Loucy (cell line): ENCODE results near the gene ADGRD2.

Experiments
- H2AFZ ChIP-seq: fragments of 200-600 bp; sonication (generic); 2 replicates; pipeline ENCODE4 v1.6.0; 2016; ENCODE audit warnings: antibody characterized with exemption, mild to moderate bottlenecking, low read length, moderate library complexity
- H3F3A ChIP-seq: fragments of 200-600 bp; 2 replicates; pipeline ENCODE4 v1.6.0; 2016; ENCODE audit warnings: antibody characterized with exemption, low read depth, mild to moderate bottlenecking
- H3K27me3 ChIP-seq: fragments of 200-600 bp; sonication (generic); 2 replicates; pipeline ENCODE4 v1.6.1; 2014; ENCODE audit warnings: low read length, mild to moderate bottlenecking; ENCODE audit not compliant: insufficient read depth, poor library complexity, severe bottlenecking
- H3K36me3 ChIP-seq: fragments of 200-600 bp; sonication (generic); 2 replicates; pipeline ENCODE4 v1.6.1; 2016; ENCODE audit warnings: low read length; ENCODE audit not compliant: insufficient read depth
- H3K4me1 ChIP-seq: fragments of 200-600 bp; sonication (generic); 2 replicates; pipeline ENCODE4 v1.5.1; 2014; ENCODE audit warnings: low read length, mild to moderate bottlenecking; ENCODE audit not compliant: insufficient read depth, poor library complexity, severe bottlenecking
- H3K4me2 ChIP-seq: fragments of 200-600 bp; sonication (generic); 2 replicates; pipeline ENCODE4 v1.6.0; 2014; ENCODE audit warnings: antibody characterized with exemption, low read length, low read depth, mild to moderate bottlenecking; ENCODE audit not compliant: poor library complexity, severe bottlenecking
- H3K4me3 ChIP-seq: fragments of 200-600 bp; sonication (generic); 2 replicates; pipeline ENCODE4 v1.5.1; 2014; ENCODE audit warnings: low read length, mild to moderate bottlenecking, mixed read lengths; ENCODE audit not compliant: poor library complexity, severe bottlenecking
- H3K79me2 ChIP-seq: fragments of 200-600 bp; sonication (generic); 2 replicates; pipeline ENCODE4 v1.6.1; 2014; ENCODE audit warnings: low read length; ENCODE audit not compliant: insufficient read depth
- H3K9ac ChIP-seq: fragments of 200-600 bp; sonication (generic); 2 replicates; pipeline ENCODE4 v1.6.0; 2014; ENCODE audit warnings: mild to moderate bottlenecking, low read depth, low read length, moderate library complexity; ENCODE audit not compliant: poor library complexity, severe bottlenecking
- H3K9me2 ChIP-seq: fragments of 200-600 bp; sonication (generic); replicated peaks from 2 replicates; pipeline ENCODE4 v1.6.1; 2016; ENCODE audit warnings: low read depth, low read length, mixed read lengths
- H3K9me3 ChIP-seq: fragments of 200-600 bp; sonication (generic); 2 replicates; pipeline ENCODE4 v1.6.1; 2014; ENCODE audit warnings: mild to moderate bottlenecking, antibody characterized with exemption, low read length, low read depth; ENCODE audit not compliant: insufficient read depth
- H4K20me1 ChIP-seq: fragments of 200-600 bp; sonication (generic); 2 replicates; pipeline ENCODE4 v1.6.0; 2014; ENCODE audit warnings: antibody characterized with exemption, low read length, mild to moderate bottlenecking; ENCODE audit not compliant: insufficient read depth, poor library complexity, severe bottlenecking
- CTCF ChIP-seq: fragments of 200-600 bp; sonication (generic); conservative IDR thresholded peaks from 2 replicates; pipeline ENCODE4 v1.5.1; 2014; ENCODE audit warnings: mild to moderate bottlenecking, antibody characterized with exemption, low read length
- EZH2phosphoT487 ChIP-seq: fragments of 200-600 bp; IDR thresholded peaks from 2 replicates; pipeline ENCODE4 v1.6.1; 2018; ENCODE audit warnings: antibody characterized with exemption, mild to moderate bottlenecking, moderate library complexity, borderline replicate concordance

Gene ADGRD2

DNA sequence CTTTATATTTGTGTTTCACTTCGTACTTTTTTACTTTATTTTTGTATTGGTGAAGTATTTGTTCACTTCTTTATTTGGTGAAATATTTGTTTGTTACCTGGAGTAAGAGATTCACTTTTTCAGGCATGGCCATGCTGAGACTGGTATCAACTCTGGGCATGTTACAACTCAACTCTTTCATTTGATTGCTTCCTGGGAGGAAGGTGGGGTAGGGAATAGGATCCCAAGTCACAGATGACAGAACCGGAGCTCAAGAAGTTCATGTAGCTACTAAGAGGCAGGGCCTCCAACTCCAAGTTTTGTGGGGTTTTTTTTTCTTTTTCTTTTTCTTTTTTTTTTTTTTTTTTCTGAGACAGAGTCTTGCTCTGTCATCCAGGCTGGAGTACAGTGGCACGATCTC, 6.1 kb upstream of the ADGRD2 start:
- Histone ChIP-seq H2AFZ (no peak overlapping the region), H3K9me2 (no peaks in the 10 kb centered on the region), H3K4me1 (no peaks in the 10 kb centered on the region), H3F3A (no peaks in the 10 kb centered on the region), H3K4me3 (no peak overlapping the region), H3K4me2 (no peak overlapping the region), H3K79me2 (no peaks in the 10 kb centered on the region), H3K27me3 (no peaks in the 10 kb centered on the region), H4K20me1 (no peaks in the 10 kb centered on the region), H3K9me3 (no peaks in the 10 kb centered on the region), H3K36me3 (no peaks in the 10 kb centered on the region), H3K9ac (no peak overlapping the region)
- no peak for TF ChIP-seq EZH2phosphoT487
- TF ChIP-seq CTCF = no peak

- H2AFZ ChIP-seq = no peak overlapping the region
- H3K4me3 ChIP-seq = no peak overlapping the region
- H4K20me1 ChIP-seq = no peaks in the 10 kb centered on the region
- no peaks in the 10 kb centered on the region for H3K4me1 ChIP-seq
- H3K9ac ChIP-seq = no peak overlapping the region
- H3F3A ChIP-seq = no peaks in the 10 kb centered on the region
- TF ChIP-seq EZH2phosphoT487 = no peak
- TF ChIP-seq CTCF = no peak
- no peaks in the 10 kb centered on the region for H3K36me3 ChIP-seq
- H3K9me3 ChIP-seq = no peaks in the 10 kb centered on the region
- H3K79me2 ChIP-seq = no peaks in the 10 kb centered on the region
- H3K27me3 ChIP-seq = no peaks in the 10 kb centered on the region
- H3K4me2 ChIP-seq = no peak overlapping the region
- no peaks in the 10 kb centered on the region for H3K9me2 ChIP-seq
Observed at GRCh38 chr9:124447297-124447661, 3.0 kb upstream of the ADGRD2 start.

DNA sequence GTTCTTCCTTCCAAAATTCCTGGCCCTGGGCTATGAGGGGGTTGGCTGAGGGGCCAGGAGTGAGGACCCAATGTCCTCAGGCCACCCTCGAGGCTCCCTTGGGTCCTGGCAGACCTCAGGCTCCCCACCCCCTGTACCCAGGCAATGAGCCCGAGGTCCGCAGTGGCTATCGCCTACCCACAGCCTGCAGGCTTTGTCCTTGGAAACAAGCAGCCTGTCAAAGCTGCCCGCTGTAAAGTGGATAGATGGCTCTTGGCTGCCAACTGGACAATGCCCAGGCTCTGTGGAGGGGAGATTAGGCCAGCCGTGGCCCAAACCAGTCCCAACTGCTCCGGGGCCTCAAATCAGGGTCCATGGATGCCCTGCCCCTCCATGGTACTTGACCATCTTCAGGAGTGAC, 2.2 kb upstream of the ADGRD2 start:
- H3K4me1 ChIP-seq = no peaks in the 10 kb centered on the region
- no peaks in the 10 kb centered on the region for H3K36me3 ChIP-seq
- no peak overlapping the region for H3K4me2 ChIP-seq
- TF ChIP-seq CTCF (no peak), EZH2phosphoT487 (no peak)
- H2AFZ ChIP-seq = no peak overlapping the region
- no peaks in the 10 kb centered on the region for H3K79me2 ChIP-seq
- H3F3A ChIP-seq = no peaks in the 10 kb centered on the region
- no peaks in the 10 kb centered on the region for H3K27me3 ChIP-seq
- H3K9me3 ChIP-seq = no peaks in the 10 kb centered on the region
- H4K20me1 ChIP-seq = no peaks in the 10 kb centered on the region
- no peak overlapping the region for H3K9ac ChIP-seq
- H3K4me3 ChIP-seq = no peak overlapping the region
- H3K9me2 ChIP-seq = no peaks in the 10 kb centered on the region
